Measurements from ENCODE around the gene CFAP410. TPM values are rescaled to one million over a fixed set of nuclear protein-coding genes. Genes with fewer than 3 reads are reported as not detected.

Gene CFAP410
- total and polyA plus RNA-seq, 7 donors, result 8.3 to 13.7 (median 10.1) TPM

- 87 to 89% (median 88%) methylated on average over 31 to 34 of the region's 34 CpGs for WGBS, 3 donors
- intact Hi-C loops (cut with DNase I), result no loop called here
- H3K4me3 ChIP-seq, result no peak overlapping the region
- no peak overlapping the region for H3K27ac ChIP-seq
- H3K36me3 ChIP-seq (ENCODE audit: insufficient read depth in 1 of 2, low read depth in 1 of 2), result no peaks in the 10 kb centered on the region
- H3K9me3 ChIP-seq, result peaks cover 4% of the 10 kb centered on the region
- no peaks in the 10 kb centered on the region for H3K4me1 ChIP-seq
- TF ChIP-seq, protein P1, sequence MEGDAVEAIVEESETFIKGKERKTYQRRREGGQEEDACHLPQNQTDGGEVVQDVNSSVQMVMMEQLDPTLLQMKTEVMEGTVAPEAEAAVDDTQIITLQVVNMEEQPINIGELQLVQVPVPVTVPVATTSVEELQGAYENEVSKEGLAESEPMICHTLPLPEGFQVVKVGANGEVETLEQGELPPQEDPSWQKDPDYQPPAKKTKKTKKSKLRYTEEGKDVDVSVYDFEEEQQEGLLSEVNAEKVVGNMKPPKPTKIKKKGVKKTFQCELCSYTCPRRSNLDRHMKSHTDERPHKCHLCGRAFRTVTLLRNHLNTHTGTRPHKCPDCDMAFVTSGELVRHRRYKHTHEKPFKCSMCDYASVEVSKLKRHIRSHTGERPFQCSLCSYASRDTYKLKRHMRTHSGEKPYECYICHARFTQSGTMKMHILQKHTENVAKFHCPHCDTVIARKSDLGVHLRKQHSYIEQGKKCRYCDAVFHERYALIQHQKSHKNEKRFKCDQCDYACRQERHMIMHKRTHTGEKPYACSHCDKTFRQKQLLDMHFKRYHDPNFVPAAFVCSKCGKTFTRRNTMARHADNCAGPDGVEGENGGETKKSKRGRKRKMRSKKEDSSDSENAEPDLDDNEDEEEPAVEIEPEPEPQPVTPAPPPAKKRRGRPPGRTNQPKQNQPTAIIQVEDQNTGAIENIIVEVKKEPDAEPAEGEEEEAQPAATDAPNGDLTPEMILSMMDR (IDR thresholded peaks at IDR 0.05), result no peak
- DNase-seq, result peak in 1 of 2 donors; percentile 28
- peaks cover 0 to 49% (median 18%) of the 10 kb centered on the region in 3 donors for H3K27me3 ChIP-seq (ENCODE audit: insufficient read depth in 3 of 3, low read length in 2 of 3)
- no peak for ATAC-seq
Measured at GRCh38 chr21:44378646-44379514, 39.7 kb upstream of the CFAP410 start.

DNA sequence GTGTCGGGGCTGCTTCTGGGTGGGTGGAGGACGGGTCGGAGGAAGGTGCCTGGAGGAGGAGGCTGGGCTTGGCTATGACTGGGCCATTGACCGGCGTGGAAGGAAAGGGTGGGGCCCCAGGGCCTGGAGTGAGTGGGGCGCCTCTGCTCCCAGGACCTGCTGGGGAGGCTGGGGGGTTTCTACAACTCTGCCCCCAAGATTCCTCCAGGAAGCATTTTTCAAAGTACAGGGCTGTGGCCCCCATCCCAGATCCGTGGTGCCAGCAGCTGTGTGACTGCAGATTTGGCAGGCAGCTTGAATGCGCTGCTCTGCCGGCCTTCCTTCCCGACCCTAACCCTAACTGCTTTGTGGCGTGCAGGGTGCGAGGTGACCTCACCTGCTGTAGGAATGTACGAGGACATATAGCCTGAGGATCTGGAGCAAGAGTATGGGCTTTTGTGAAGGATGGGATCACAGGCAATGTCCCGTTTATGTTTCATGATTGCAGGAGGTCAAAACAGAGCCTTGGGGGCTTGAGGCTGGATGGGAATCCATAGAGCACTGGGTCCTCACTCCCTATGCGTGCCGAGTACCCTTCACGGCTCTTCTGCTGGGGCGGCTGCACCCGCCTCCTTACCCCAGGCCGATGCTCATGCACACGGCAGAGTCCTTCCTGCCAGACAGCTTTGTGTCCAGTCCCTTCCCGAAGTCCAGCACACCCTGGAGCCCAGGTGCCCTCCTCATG, 38.9 kb upstream of the CFAP410 start:
- 57 to 65% (median 58%) methylated on average over 21 to 22 of the region's 22 CpGs for WGBS, 3 donors
- peaks cover 0 to 49% (median 18%) of the 10 kb centered on the region in 3 donors for H3K27me3 ChIP-seq (ENCODE audit: insufficient read depth in 3 of 3, low read length in 2 of 3)
- TF ChIP-seq, protein P1 (IDR thresholded peaks at IDR 0.05), result no peak
- ATAC-seq, result no peak
- intact Hi-C loops (cut with DNase I), result no loop called here
- DNase-seq, result peak in 1 of 2 donors; percentile 35
- no peaks in the 10 kb centered on the region for H3K4me1 ChIP-seq
- no peak overlapping the region for H3K27ac ChIP-seq
- no peaks in the 10 kb centered on the region for H3K36me3 ChIP-seq (ENCODE audit: insufficient read depth in 1 of 2, low read depth in 1 of 2)
- H3K4me3 ChIP-seq, result no peak overlapping the region
- H3K9me3 ChIP-seq, result no peaks in the 10 kb centered on the region

- Histone ChIP-seq H3K9me3 (no peaks in the 10 kb centered on the region), H3K4me3 (no peak overlapping the region), H3K36me3 (ENCODE audit: insufficient read depth in 1 of 2, low read depth in 1 of 2) (no peaks in the 10 kb centered on the region), H3K4me1 (no peaks in the 10 kb centered on the region), H3K27ac (no peak overlapping the region), H3K27me3 (ENCODE audit: insufficient read depth in 3 of 3, low read length in 2 of 3) (peaks cover 0 to 55% (median 18%) of the 10 kb centered on the region in 3 donors)
- TF ChIP-seq, protein P1 (IDR thresholded peaks at IDR 0.05), result no peak
- 56 to 60% (median 57%) methylated on average over 24 of the region's 24 CpGs for WGBS, 3 donors
- ATAC-seq (no peak), DNase-seq (peak in 1 of 2 donors; percentile 29)
- intact Hi-C loops (cut with DNase I), result no loop called here
Measured at GRCh38 chr21:44377201-44377921, 38.2 kb upstream of the CFAP410 start.

DNA sequence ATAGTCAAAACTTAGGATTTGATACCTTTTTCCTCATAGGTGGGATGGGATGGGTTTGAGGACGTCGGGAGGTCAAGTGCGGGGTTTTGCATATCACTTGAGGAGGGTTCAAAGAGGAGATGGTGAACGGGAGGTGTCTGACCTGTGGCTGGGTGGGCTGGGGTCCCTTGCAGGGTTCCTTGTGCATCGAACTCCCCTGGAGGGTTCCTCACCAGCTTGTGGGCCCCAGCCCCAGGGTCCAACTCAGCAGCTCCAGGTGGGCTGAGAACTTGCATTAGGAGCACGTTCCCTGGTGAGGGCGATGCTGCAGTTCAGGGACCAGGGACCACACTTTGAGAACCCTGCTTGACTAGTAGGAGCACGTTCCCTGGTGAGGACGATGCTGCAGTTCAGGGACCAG, 37.4 kb upstream of the CFAP410 start:
- 83 to 87% (median 87%) methylated on average over 9 of the region's 9 CpGs for WGBS, 3 donors
- no peak overlapping the region for H3K27ac ChIP-seq
- H3K4me1 ChIP-seq, result no peaks in the 10 kb centered on the region
- DNase-seq (peak in 1 of 2 donors; percentile 22), ATAC-seq (no peak)
- intact Hi-C loops (cut with DNase I), result no loop called here
- H3K27me3 ChIP-seq (ENCODE audit: insufficient read depth in 3 of 3, low read length in 2 of 3), result peaks cover 0 to 55% (median 19%) of the 10 kb centered on the region in 3 donors
- H3K4me3 ChIP-seq, result no peak overlapping the region
- no peaks in the 10 kb centered on the region for H3K36me3 ChIP-seq (ENCODE audit: insufficient read depth in 1 of 2, low read depth in 1 of 2)
- TF ChIP-seq, protein P1 (IDR thresholded peaks at IDR 0.05), result no peak
- no peaks in the 10 kb centered on the region for H3K9me3 ChIP-seq

Data from psoas muscle (tissue), 8 donors.